Activated CD8-positive, alpha-beta memory T cell treated with anti-CD3 and anti-CD28 coated beads for 1 hour (primary cell): ENCODE results near the gene PSMD14.
"Not testable (repeated sequence)": the region's sequence is repeated elsewhere in the genome, so short reads cannot be mapped to it uniquely, and the experiment has no call there.

Source experiments
- DNase-seq, 2 donors: peaks; one replicate each; pipeline ENCODE4 v3.0.0-alpha.2; 2020; ENCODE audit warnings: low read depth in 1 of 2; ENCODE audit errors: extremely low read depth in 1 of 2

PSMD14 gene

GRCh38 chr2:161335626-161336025 lies 27.4 kb downstream of the PSMD14 start:
- DNase-seq, result no peak

DNA sequence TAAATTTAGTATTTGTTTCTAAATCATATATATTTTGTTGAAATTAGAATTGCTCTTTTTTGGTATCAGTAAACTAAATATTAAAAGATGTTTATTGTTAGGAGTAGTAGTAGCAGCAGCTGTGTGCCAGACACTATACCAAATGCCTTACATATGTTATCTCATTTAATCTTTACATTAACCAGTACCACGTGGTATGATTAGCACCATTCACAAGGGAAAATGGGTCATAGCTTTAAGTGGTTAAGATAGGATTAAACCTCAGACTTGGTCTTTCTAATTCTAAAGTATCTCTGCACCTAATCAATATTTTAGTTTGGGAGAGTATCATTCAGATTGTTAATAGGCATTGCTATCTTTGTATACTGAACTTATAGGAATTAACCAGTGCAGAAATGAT lies 29.0 kb downstream of the PSMD14 start:
- no peak for DNase-seq

GRCh38 chr2:161339532-161339931 lies 31.3 kb downstream of the PSMD14 start:
- not testable (repeated sequence) for DNase-seq

GRCh38 chr2:161340930-161341413 lies 32.7 kb downstream of the PSMD14 start:
- DNase-seq, result not testable (repeated sequence)

DNA sequence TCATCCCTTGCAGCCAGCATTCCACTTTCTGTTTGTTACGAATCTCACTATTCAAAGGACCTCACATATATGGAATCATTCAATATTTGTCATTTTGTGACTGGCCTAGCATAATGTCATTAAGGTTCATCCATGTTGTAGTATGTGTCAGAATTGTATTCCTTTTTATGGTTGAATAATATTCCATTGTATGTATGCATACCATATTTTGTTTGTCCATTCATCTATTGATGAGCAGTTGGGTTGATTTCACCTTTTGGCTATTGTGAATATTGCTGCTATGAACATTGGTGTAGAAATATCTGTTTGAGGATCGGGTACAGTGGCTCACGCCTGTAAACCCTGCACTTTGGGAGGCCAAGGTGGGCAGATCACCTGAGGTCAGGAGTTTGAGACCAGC lies 35.0 kb downstream of the PSMD14 start:
- no peak for DNase-seq

- DNase-seq, result no peak
Measured at GRCh38 chr2:161344692-161345091, 36.5 kb downstream of the PSMD14 start.

- no peak for DNase-seq
Measured at GRCh38 chr2:161351678-161352077, 43.5 kb downstream of the PSMD14 start.

- no peak for DNase-seq
Measured at GRCh38 chr2:161352719-161353118, 44.5 kb downstream of the PSMD14 start.

- no peak for DNase-seq
Measured at GRCh38 chr2:161353543-161353942, 45.3 kb downstream of the PSMD14 start.

GRCh38 chr2:161354106-161354505 lies 45.9 kb downstream of the PSMD14 start:
- DNase-seq, result no peak

- no peak for DNase-seq
Measured at GRCh38 chr2:161355106-161355505, 46.9 kb downstream of the PSMD14 start.

DNA sequence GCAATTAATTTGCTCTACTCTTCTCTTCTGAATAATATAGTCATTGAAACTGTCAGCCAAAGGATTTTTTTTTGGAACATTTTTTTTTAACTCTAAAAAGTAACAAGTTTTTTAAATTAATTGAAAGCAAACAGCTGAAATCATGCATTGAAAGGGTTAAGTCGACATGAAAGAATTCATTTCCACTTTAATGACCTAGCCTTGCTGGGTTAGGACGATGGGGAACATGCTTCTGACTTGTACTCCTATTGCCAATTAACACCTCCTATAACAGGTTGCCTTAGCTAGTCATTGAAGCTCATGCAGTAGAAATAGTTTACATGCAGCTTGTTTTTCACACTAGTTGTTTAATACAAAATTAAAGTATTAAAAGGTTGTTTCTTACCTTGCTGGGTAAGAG lies 47.8 kb downstream of the PSMD14 start:
- no peak for DNase-seq

- DNase-seq, result no peak
Measured at GRCh38 chr2:161357097-161357496, 48.9 kb downstream of the PSMD14 start.

GRCh38 chr2:161358838-161359237 lies 50.6 kb downstream of the PSMD14 start:
- no peak for DNase-seq

DNA sequence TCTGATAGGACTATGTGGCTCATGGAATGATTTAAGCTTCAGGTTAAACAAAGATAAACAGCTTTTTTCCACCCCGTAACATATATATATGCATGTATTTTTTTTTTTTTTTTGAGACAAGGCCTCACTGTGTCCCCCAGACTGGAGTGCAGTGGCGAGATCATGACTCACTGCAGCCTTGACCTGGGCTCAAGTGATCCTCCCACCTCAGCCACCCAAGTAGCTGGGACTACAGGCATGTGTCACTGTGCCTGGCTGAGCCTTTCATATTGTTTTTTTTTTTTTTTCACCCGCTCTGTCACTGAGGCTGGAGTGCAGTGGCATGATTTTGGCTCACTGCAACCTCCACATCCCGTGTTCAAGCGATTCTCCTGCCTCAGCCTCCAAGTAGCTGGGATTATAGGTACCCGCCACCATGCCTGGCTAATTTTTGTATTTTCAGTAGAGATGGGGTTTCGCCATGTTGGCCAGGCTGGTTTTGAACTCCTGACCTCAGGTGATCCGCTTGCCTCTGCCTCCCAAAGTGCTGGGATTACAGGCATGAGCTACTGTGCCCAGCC lies 52.0 kb downstream of the PSMD14 start:
- DNase-seq, result not testable (repeated sequence)

DNA sequence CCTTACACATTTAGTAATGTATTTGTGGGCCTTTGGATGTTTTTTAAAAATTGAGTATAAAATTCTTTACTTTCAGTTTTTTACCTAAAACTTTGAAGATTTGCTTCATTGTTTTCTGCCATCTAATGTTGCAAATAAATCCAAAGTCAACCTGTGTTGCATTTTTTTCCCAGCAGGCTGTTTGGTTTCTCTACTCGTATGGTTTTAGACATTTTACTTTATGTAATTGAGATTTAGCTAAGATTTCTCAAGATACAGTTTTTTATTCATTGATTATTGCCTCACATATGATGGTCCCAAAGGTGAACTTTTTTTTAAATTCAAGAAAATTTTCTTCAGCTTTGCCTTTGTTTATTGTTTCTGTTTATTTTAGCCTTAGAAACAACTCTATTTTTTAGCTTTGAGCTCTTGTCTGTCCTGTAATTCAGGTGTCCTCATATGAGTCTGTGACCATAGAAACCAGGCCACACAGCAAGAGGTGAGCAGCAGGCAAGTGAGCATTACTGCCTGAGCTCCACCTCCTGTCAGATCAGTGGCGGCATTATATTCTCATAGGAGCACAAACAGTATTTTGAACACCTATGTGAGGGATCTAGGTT lies 54.4 kb downstream of the PSMD14 start:
- DNase-seq, result no peak

GRCh38 chr2:161367675-161368074 lies 59.5 kb downstream of the PSMD14 start:
- no peak for DNase-seq

GRCh38 chr2:161369311-161369710 lies 61.1 kb downstream of the PSMD14 start:
- DNase-seq, result no peak

DNA sequence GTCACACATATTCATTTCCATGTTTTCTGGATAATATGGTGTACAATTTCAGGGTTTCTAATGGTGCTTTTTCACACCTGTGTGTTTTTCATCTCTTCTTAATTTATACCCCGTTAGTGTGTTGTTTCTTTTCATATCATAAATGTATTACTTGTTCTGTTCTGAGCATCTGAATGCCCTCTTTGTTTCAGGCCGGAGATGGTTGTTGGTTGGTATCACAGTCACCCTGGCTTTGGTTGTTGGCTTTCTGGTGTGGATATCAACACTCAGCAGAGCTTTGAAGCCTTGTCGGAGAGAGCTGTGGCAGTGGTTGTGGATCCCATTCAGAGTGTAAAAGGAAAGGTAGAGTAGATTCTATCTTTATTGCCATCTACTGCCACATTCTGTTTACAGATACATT lies 62.8 kb downstream of the PSMD14 start:
- no peak for DNase-seq

GRCh38 chr2:161371869-161372268 lies 63.6 kb downstream of the PSMD14 start:
- no peak for DNase-seq

DNA sequence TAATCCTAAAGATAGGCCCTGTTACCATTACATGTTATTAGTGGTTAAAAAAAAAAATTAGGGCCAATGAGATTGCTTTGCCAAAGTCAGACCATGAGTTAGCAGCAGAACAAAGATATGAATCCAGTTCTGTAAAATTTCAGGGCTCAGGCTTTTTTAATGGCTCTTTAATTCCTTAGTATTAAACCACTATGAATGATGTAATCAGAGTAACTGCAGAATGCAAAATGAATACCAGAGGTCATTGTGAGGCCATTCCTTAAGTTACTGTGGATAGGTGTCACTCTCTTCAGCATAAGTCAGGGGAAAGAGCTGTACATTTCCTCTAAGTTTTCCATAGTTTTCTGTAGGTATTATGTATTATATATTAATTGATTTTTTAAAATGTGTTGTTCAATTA lies 65.7 kb downstream of the PSMD14 start:
- no peak for DNase-seq

DNA sequence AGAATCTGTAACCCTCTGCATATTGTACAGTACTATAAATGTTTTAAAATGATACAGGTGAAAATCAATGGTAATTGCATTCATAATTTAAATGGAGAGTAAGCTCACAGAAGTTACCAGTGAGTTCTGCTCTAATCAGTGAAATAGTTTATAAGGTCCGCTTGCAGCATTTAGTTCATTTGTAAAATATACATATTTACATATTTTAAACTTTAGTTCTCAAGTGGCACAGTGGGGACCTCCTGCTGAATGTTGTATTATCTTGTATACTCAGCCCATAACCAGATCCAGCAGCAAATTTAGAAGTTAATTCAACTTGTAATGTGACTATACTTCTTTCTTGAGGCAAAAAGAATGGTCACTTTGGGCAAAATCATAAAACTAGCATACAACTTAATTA lies 66.2 kb downstream of the PSMD14 start:
- no peak for DNase-seq

GRCh38 chr2:161379740-161380139 lies 71.5 kb downstream of the PSMD14 start:
- DNase-seq, result no peak
